Osteocyte (in vitro differentiated cells): ENCODE results near the gene TRA2A. TPM values are rescaled to one million over a fixed set of nuclear protein-coding genes. Genes with fewer than 3 reads are reported as not detected.
"Not testable (repeated sequence)": the region's sequence is repeated elsewhere in the genome, so short reads cannot be mapped to it uniquely, and the experiment has no call there.

Source experiments
- DNase-seq: peaks from one replicate; pipeline ENCODE4 v3.0.0; 2021; ENCODE audit warnings: mixed read lengths; ENCODE audit not compliant: unreplicated experiment; ENCODE audit errors: extremely low spot score
- H3K27ac Mint-ChIP-seq: one replicate; pipeline ENCODE4 v1.8.0; 2021; ENCODE audit warnings: mild to moderate bottlenecking, mixed read lengths; ENCODE audit not compliant: unreplicated experiment
- H3K27me3 Mint-ChIP-seq: one replicate; pipeline ENCODE4 v1.8.0; 2021; ENCODE audit warnings: mixed read lengths; ENCODE audit not compliant: unreplicated experiment
- H3K36me3 Mint-ChIP-seq: one replicate; pipeline ENCODE4 v1.8.0; 2021; ENCODE audit warnings: mixed read lengths; ENCODE audit not compliant: unreplicated experiment
- H3K4me1 Mint-ChIP-seq: one replicate; pipeline ENCODE4 v1.8.0; 2021; ENCODE audit warnings: mixed read lengths; ENCODE audit not compliant: unreplicated experiment
- H3K4me3 Mint-ChIP-seq: one replicate; pipeline ENCODE4 v1.8.0; 2021; ENCODE audit warnings: mild to moderate bottlenecking, moderate library complexity, mixed read lengths; ENCODE audit not compliant: unreplicated experiment
- H3K9me3 Mint-ChIP-seq: one replicate; pipeline ENCODE4 v1.8.0; 2021; ENCODE audit warnings: mixed read lengths; ENCODE audit not compliant: unreplicated experiment
- CTCF ChIP-seq: fragments of 200-600 bp; sonication (generic); IDR thresholded peaks from 2 replicates; pipeline ENCODE4 v1.5.0; 2021; ENCODE audit warnings: antibody characterized with exemption, mild to moderate bottlenecking, moderate library complexity
- total RNA-seq: library from RNA; stranded (reverse); gene quantifications from 2 replicates; pipeline ENCODE4 v1.2.1, GENCODE V29; 2021

Gene TRA2A
- total RNA-seq, 1 donor from 2014 or later: 78.8 TPM

DNA sequence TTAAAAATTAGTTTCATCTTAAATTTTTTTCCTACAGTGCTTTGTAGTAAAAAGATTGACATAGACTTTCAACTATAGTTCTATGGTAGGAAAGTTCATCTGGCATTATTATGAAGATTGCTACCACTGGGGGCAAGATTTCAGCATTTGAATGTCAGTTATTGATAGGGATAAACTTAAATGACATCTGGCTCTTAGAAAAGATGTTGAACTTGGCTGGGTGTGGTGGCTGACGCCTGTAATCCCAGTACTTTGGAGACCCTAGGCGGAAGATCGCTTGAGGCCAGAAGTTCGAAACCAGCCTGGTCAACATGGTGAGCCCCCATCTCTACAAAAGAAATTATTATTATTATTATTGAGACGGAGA is 1.4 kb upstream of the TRA2A start:
- Mint-ChIP-seq H3K4me3 (peak overlapping the region; percentile 38), H3K27ac (peak overlapping the region; percentile 80)
- no peak for TF ChIP-seq CTCF

GRCh38 chr7:23532490-23533237 is 883 bp upstream of the TRA2A start:
- H3K4me3 Mint-ChIP-seq: peak overlapping the region; percentile 98
- TF ChIP-seq CTCF: no peak
- H3K4me1 Mint-ChIP-seq: peaks cover 35% of the 10 kb centered on the region
- H3K27me3 Mint-ChIP-seq: no peaks in the 10 kb centered on the region
- DNase-seq: no peak
- peak overlapping the region; percentile 100 for H3K27ac Mint-ChIP-seq
- no peaks in the 10 kb centered on the region for H3K9me3 Mint-ChIP-seq
- H3K36me3 Mint-ChIP-seq: peaks cover 1% of the 10 kb centered on the region

More for the DNA sequence above, 1.4 kb upstream of the TRA2A start:
- Mint-ChIP-seq H3K27me3 (no peaks in the 10 kb centered on the region), H3K36me3 (peaks cover 1% of the 10 kb centered on the region), H3K9me3 (no peaks in the 10 kb centered on the region), H3K4me1 (peaks cover 31% of the 10 kb centered on the region)
- DNase-seq: no peak

- no peak for TF ChIP-seq CTCF
- H3K27me3 Mint-ChIP-seq: no peaks in the 10 kb centered on the region
- DNase-seq: peak; percentile 88
- no peaks in the 10 kb centered on the region for H3K9me3 Mint-ChIP-seq
- H3K4me3 Mint-ChIP-seq: peak overlapping the region; percentile 98
- H3K36me3 Mint-ChIP-seq: peaks cover 1% of the 10 kb centered on the region
- peak overlapping the region; percentile 100 for H3K27ac Mint-ChIP-seq
- peaks cover 46% of the 10 kb centered on the region for H3K4me1 Mint-ChIP-seq
Measured at GRCh38 chr7:23531050-23531793, 559 bp downstream of the TRA2A start.

- no peaks in the 10 kb centered on the region for H3K9me3 Mint-ChIP-seq
- peaks cover 1% of the 10 kb centered on the region for H3K36me3 Mint-ChIP-seq
- peaks cover 46% of the 10 kb centered on the region for H3K4me1 Mint-ChIP-seq
- peak overlapping the region; percentile 98 for H3K4me3 Mint-ChIP-seq
- no peaks in the 10 kb centered on the region for H3K27me3 Mint-ChIP-seq
- no peak for DNase-seq
- peak; percentile 9 for TF ChIP-seq CTCF
- peak overlapping the region; percentile 100 for H3K27ac Mint-ChIP-seq
Measured at GRCh38 chr7:23530405-23530804, 1.4 kb downstream of the TRA2A start.

DNA sequence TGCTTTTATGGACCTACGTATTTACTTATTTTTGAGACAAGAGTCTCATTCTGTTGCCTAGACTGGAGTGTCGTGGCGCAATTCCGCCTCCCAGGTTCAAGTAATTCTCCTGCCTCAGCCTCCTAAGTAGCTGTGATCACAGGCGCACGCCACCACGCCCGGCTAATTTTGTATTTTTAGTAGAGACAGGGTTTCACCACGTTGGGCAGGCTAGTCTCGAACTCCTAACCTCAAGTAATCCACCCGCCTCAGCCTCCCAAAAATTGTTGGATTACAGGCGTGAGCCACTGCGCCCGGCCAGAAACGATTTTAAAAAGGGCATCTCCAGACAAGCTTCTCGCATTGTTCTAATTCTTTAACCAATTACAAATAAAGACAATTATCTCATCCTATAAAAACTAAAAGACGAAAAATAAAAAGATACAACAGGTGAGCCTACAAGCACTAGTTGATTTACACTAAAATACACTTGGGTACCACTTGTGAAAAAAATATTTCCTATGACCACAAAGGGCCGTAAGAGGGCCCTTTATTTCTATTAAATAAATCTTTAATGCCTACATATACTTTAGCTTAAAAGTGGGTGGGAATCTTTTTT is 2.4 kb downstream of the TRA2A start:
- peaks cover 53% of the 10 kb centered on the region for H3K4me1 Mint-ChIP-seq
- peak overlapping the region; percentile 100 for H3K27ac Mint-ChIP-seq

DNA sequence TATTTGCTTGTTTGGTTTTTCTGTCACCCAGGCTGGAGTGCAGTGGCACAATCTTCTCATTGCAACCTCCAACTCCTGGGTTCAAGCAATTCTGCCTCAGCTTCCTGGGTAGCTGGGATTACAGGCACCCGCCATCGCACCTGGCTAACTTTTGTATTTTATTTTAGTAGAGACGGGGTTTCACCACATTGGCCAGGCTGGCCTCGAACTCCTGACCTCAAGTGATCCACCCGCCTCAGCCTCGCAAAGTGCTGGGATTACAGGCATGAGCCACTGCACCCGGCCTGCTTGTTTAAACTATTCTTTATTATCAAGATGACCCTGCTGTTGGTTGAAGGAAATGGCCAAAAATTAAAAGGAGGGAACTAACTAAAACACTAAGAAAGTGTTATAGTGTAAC is 6.2 kb downstream of the TRA2A start:
- peaks cover 15% of the 10 kb centered on the region for H3K36me3 Mint-ChIP-seq
- DNase-seq, H3K27ac Mint-ChIP-seq, H3K27me3 Mint-ChIP-seq, H3K9me3 Mint-ChIP-seq, H3K4me3 Mint-ChIP-seq: not testable (repeated sequence)
- H3K4me1 Mint-ChIP-seq: peaks cover 62% of the 10 kb centered on the region

More for the DNA sequence above, 2.4 kb downstream of the TRA2A start:
- peak overlapping the region; percentile 98 for H3K4me3 Mint-ChIP-seq
- peak; percentile 62 for DNase-seq
- H3K9me3 Mint-ChIP-seq: no peaks in the 10 kb centered on the region
- no peaks in the 10 kb centered on the region for H3K27me3 Mint-ChIP-seq
- H3K36me3 Mint-ChIP-seq: peaks cover 1% of the 10 kb centered on the region
- no peak for TF ChIP-seq CTCF
